Testis (tissue), 2 donors: ENCODE data around the gene PCSK4.

ENCODE experiments used
- POLR2A ChIP-seq: fragments of 450-650 bp; IDR thresholded peaks from one replicate; pipeline ENCODE4 v1.6.1; 2017; ENCODE audit warnings: antibody characterized with exemption, mild to moderate bottlenecking, moderate library complexity
- TF ChIP-seq, protein P1 (sequence below), 3 experiments: fragments of 450-650 bp in 2 of 3; fragments of 200-600 bp in 1 of 3; sonication (generic) in 1 of 3; IDR thresholded peaks; one replicate each; pipeline ENCODE4 v1.5.1; 2016 to 2019; ENCODE audit warnings: antibody characterized with exemption in 3 of 3, mild to moderate bottlenecking in 2 of 3, moderate library complexity in 1 of 3

DNA sequence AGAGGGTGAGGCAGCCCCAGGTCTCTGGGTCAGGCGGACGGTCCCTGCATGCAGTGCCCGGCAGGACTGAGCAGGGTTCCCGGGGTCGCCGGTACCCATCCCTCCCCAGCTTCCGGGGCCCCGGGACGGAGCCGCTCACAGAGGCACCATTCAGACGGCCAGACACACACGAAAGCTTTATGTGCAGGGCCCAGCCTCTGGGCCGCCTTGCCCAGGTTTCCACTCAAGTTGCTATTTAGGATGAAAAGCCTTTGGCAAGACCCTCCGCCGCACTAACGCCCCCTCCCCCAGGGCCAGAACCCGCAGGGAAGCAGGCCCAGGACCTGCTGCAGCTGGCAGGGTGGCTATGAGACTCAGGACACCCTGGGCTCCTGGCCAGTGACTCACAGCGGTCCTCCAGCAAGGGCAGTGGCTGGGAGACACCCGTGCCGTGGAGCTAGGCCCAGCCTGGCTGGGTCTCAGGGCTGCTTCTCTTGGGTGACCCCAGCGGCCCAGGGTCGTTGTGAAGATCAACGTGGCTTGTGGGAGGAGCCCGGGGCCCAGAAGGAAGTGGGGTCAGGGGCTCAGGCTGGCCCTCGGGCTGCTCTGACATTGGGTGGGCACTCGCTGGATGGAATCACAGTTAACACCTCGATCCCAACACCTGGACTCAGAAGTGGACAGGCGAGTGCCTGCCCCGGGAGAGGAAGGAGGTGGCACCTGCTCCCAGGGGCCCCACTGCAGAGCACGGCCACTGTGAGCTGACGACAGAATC is 16.0 kb downstream of the PCSK4 start:
- TF ChIP-seq, protein P1, sequence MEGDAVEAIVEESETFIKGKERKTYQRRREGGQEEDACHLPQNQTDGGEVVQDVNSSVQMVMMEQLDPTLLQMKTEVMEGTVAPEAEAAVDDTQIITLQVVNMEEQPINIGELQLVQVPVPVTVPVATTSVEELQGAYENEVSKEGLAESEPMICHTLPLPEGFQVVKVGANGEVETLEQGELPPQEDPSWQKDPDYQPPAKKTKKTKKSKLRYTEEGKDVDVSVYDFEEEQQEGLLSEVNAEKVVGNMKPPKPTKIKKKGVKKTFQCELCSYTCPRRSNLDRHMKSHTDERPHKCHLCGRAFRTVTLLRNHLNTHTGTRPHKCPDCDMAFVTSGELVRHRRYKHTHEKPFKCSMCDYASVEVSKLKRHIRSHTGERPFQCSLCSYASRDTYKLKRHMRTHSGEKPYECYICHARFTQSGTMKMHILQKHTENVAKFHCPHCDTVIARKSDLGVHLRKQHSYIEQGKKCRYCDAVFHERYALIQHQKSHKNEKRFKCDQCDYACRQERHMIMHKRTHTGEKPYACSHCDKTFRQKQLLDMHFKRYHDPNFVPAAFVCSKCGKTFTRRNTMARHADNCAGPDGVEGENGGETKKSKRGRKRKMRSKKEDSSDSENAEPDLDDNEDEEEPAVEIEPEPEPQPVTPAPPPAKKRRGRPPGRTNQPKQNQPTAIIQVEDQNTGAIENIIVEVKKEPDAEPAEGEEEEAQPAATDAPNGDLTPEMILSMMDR (IDR thresholded peaks at IDR 0.05), result no peak
- TF ChIP-seq POLR2A, result no peak
